Ishikawa (cell line): ENCODE data around the gene RARB.

Experiments used
- CEBPB ChIP-seq: IDR thresholded peaks from 2 replicates; pipeline ENCODE4 v1.6.1; 2012
- CREB1 ChIP-seq: IDR thresholded peaks from 2 replicates; pipeline ENCODE4 v1.6.1; 2012; ENCODE audit warnings: low read depth
- EGR1 ChIP-seq: IDR thresholded peaks from 2 replicates; pipeline ENCODE4 v1.6.1; 2012
- EP300 ChIP-seq: IDR thresholded peaks from 2 replicates; pipeline ENCODE4 v1.6.1; 2012; ENCODE audit warnings: borderline replicate concordance
- FOXM1 ChIP-seq: IDR thresholded peaks from 2 replicates; pipeline ENCODE4 v1.6.1; 2012; ENCODE audit warnings: low read depth, borderline replicate concordance
- NFIC ChIP-seq: IDR thresholded peaks from 2 replicates; pipeline ENCODE4 v1.6.1; 2012
- RAD21 ChIP-seq: IDR thresholded peaks from 2 replicates; pipeline ENCODE4 v1.6.1; 2012; ENCODE audit warnings: low read depth
- TAF1 ChIP-seq: IDR thresholded peaks from 2 replicates; pipeline ENCODE4 v1.6.1; 2012; ENCODE audit warnings: low read depth, mild to moderate bottlenecking
- TCF12 ChIP-seq: IDR thresholded peaks from 2 replicates; pipeline ENCODE4 v1.6.1; 2012; ENCODE audit warnings: low read depth
- TEAD4 ChIP-seq: IDR thresholded peaks from 2 replicates; pipeline ENCODE4 v1.6.1; 2012
- YY1 ChIP-seq: IDR thresholded peaks from 2 replicates; pipeline ENCODE4 v1.6.1; 2012; ENCODE audit warnings: low read depth
- ZBTB7A ChIP-seq: IDR thresholded peaks from 2 replicates; pipeline ENCODE4 v1.6.1; 2012; ENCODE audit warnings: low read depth
- TF ChIP-seq, protein P1 (sequence below): IDR thresholded peaks from 2 replicates; pipeline ENCODE4 v1.6.1; 2012
- TF ChIP-seq, protein P2 (sequence below): IDR thresholded peaks from 2 replicates; pipeline ENCODE4 v1.6.1; 2012
- TF ChIP-seq, protein P3 (sequence below): IDR thresholded peaks from 2 replicates; pipeline ENCODE4 v1.6.1; 2012; ENCODE audit warnings: low read depth, mild to moderate bottlenecking

The RARB gene

DNA sequence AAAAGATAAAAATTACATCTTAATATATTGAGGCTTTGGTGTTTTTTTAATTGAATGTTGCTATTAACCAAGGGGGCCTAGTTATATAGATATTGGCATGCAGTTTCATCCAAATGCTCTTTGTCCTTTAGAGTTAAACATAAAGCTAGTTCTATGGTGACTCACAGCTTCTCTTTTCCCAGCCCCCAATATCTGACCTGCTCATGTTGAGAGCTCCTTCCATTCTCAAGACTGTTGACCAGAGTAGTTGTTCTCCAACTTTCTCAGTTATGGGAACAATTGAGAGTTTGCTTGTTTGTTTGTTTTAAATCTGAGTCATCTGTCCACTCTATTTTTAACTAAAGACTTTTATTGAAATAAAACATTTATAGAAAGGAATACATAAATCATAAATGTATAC is 15.8 kb upstream of the RARB start:
- TF ChIP-seq, protein P1, sequence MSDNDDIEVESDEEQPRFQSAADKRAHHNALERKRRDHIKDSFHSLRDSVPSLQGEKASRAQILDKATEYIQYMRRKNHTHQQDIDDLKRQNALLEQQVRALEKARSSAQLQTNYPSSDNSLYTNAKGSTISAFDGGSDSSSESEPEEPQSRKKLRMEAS, result no peak
- TF ChIP-seq RAD21 (no peak), EP300 (no peak), TCF12 (no peak), TEAD4 (no peak), EGR1 (no peak), ZBTB7A (no peak), TAF1 (no peak), CEBPB (no peak), FOXM1 (no peak), CREB1 (no peak), YY1 (no peak)
- TF ChIP-seq, protein P2, sequence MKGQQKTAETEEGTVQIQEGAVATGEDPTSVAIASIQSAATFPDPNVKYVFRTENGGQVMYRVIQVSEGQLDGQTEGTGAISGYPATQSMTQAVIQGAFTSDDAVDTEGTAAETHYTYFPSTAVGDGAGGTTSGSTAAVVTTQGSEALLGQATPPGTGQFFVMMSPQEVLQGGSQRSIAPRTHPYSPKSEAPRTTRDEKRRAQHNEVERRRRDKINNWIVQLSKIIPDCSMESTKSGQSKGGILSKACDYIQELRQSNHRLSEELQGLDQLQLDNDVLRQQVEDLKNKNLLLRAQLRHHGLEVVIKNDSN, result no peak
- TF ChIP-seq, protein P3, sequence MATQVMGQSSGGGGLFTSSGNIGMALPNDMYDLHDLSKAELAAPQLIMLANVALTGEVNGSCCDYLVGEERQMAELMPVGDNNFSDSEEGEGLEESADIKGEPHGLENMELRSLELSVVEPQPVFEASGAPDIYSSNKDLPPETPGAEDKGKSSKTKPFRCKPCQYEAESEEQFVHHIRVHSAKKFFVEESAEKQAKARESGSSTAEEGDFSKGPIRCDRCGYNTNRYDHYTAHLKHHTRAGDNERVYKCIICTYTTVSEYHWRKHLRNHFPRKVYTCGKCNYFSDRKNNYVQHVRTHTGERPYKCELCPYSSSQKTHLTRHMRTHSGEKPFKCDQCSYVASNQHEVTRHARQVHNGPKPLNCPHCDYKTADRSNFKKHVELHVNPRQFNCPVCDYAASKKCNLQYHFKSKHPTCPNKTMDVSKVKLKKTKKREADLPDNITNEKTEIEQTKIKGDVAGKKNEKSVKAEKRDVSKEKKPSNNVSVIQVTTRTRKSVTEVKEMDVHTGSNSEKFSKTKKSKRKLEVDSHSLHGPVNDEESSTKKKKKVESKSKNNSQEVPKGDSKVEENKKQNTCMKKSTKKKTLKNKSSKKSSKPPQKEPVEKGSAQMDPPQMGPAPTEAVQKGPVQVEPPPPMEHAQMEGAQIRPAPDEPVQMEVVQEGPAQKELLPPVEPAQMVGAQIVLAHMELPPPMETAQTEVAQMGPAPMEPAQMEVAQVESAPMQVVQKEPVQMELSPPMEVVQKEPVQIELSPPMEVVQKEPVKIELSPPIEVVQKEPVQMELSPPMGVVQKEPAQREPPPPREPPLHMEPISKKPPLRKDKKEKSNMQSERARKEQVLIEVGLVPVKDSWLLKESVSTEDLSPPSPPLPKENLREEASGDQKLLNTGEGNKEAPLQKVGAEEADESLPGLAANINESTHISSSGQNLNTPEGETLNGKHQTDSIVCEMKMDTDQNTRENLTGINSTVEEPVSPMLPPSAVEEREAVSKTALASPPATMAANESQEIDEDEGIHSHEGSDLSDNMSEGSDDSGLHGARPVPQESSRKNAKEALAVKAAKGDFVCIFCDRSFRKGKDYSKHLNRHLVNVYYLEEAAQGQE, result no peak

DNA sequence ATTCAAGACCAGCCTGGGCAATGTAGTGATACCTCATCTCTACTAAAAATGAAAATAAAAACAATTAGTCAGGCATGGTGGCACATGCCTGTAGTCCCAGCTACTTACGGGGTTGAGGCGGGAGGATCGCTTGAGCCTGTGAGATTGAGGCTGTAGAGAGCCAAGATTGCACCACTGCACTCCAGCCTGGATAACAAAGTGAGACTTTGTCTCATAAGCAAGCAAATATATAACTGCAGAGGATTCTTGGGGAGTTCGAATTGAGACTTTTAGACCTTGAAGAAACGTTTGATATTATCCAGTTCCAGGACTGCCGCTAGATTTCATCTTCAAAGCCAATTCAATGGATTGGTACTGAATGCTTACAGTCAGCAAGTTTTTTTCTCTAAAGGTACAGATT is 11.9 kb upstream of the RARB start:
- TF ChIP-seq, protein P2, result no peak
- no peak for TF ChIP-seq TAF1
- TF ChIP-seq, protein P3, result no peak
- no peak for TF ChIP-seq TEAD4
- no peak for TF ChIP-seq NFIC
- TF ChIP-seq CEBPB, result no peak

DNA sequence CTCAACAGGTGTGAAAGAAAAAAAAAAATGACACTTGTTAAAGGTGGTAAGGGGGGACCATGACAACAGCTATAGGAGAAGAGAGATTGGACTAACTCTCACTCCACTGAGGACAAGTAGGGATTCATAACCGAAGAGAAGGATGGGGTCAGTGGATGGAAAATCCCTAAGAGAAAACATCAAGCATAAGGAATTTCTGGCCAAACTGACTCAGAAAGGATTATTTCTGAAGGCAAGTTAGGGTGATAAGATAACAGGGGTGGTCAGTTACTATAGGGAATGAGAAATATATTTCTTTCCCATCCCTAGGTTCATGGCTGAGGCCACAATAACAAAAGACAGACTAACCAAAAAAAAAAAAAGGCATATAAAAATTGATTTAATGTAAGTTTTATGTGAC is 9.5 kb upstream of the RARB start:
- TF ChIP-seq EGR1, result no peak

DNA sequence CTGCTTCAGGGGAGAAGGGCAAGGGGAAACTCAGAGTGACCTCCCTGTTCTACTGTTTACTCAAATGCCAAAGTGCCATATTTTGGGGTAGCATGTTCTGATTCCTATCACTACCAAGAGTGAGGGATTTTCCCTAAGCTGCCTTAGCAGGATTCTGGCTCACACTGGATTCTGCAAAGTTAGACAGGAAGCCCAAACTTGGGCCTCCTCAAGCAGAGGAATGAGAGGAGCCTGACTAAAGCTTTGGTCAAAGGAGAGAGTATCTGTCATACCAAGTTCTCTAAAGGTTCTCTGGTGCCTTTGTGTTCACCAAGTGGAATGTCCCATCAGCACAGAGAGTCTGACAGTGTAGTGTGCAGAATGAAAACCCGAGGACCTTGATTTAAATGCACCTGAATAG is 8.8 kb upstream of the RARB start:
- TF ChIP-seq ZBTB7A (no peak), RAD21 (no peak), CEBPB (no peak), EP300 (no peak)
- TF ChIP-seq, protein P1, result no peak
- TF ChIP-seq, protein P2, result no peak

DNA sequence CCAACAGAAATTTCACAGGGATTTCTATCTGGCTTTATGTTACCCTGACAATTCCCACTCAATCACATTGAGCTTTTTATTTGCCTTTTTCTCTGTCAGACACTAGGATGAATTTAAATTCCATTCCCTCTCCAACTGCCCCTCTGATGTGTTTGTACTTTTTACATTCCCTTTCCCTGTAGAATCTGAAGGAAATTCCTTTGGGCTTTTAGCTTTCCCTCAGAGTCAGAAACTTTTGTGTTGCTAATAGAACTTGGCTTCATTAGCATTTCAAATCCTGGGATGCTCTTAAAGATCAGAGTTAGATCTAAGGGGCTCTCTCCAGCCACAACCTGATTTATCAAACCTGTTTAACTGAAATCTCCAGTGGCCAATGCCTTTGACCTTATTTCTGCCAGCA is 7.9 kb upstream of the RARB start:
- TF ChIP-seq EGR1, result no peak

DNA sequence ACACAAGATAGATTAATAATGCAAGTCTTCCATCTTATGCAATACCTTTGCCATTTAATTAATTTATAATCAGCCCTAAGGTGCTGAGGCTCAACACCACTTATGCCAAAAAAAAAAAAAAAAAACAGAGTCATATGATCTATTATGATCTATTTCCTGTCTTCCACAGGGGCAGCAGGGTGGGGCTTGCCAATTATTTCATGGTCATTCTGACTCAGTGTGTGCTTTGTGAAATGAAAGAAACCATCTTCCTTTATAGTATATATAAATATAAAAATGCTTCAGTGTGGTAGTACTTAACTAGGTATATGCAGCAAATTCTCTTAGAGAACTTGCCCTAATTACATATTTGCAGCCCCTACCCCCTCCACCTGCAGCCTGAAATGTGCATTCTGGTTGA is 7.2 kb upstream of the RARB start:
- TF ChIP-seq EP300 (no peak), RAD21 (no peak), CREB1 (no peak), ZBTB7A (no peak), FOXM1 (no peak), TCF12 (no peak), EGR1 (no peak), TAF1 (no peak), YY1 (no peak), TEAD4 (no peak), CEBPB (no peak), NFIC (no peak)
- TF ChIP-seq, protein P3, result no peak
- TF ChIP-seq, protein P1, result no peak
- TF ChIP-seq, protein P2, result no peak
